HG03066 (cell line): ENCODE data around the gene NT5C1B.

Experiments used
- ATAC-seq: cut with Tn5 transposase; IDR thresholded peaks from one replicate; pipeline ENCODE4 v1.9.1; 2021; ENCODE audit warnings: low read depth; ENCODE audit not compliant: unreplicated experiment

Gene NT5C1B

GRCh38 chr2:18552351-18553077 is 36.9 kb downstream of the NT5C1B start:
- ATAC-seq = no peak

- ATAC-seq = no peak
Measured at GRCh38 chr2:18551623-18552022, 37.7 kb downstream of the NT5C1B start.

- ATAC-seq = no peak
Measured at GRCh38 chr2:18551169-18551568, 38.2 kb downstream of the NT5C1B start.

- no peak for ATAC-seq
Measured at GRCh38 chr2:18550433-18550832, 38.9 kb downstream of the NT5C1B start.

- no peak for ATAC-seq
Measured at GRCh38 chr2:18549083-18549482, 40.3 kb downstream of the NT5C1B start.

- ATAC-seq = no peak
Measured at GRCh38 chr2:18548621-18549020, 40.7 kb downstream of the NT5C1B start.

- no peak for ATAC-seq
Measured at GRCh38 chr2:18546567-18546966, 42.8 kb downstream of the NT5C1B start.

- ATAC-seq = no peak
Measured at GRCh38 chr2:18545384-18545783, 44.0 kb downstream of the NT5C1B start.

GRCh38 chr2:18544171-18544570 is 45.2 kb downstream of the NT5C1B start:
- ATAC-seq = no peak

GRCh38 chr2:18540872-18541271 is 48.5 kb downstream of the NT5C1B start:
- no peak for ATAC-seq

- ATAC-seq = no peak
Measured at GRCh38 chr2:18536697-18537096, 52.7 kb downstream of the NT5C1B start.

GRCh38 chr2:18536100-18536499 is 53.3 kb downstream of the NT5C1B start:
- ATAC-seq = no peak

- ATAC-seq = no peak
Measured at GRCh38 chr2:18531194-18531593, 58.2 kb downstream of the NT5C1B start.

- no peak for ATAC-seq
Measured at GRCh38 chr2:18527822-18528221, 61.5 kb downstream of the NT5C1B start.

GRCh38 chr2:18527326-18527725 is 62.0 kb downstream of the NT5C1B start:
- no peak for ATAC-seq

GRCh38 chr2:18526429-18526828 is 62.9 kb downstream of the NT5C1B start:
- no peak for ATAC-seq

- no peak for ATAC-seq
Measured at GRCh38 chr2:18525852-18526251, 63.5 kb downstream of the NT5C1B start.

- no peak for ATAC-seq
Measured at GRCh38 chr2:18525236-18525635, 64.1 kb downstream of the NT5C1B start.

- no peak for ATAC-seq
Measured at GRCh38 chr2:18522484-18523146, 66.8 kb downstream of the NT5C1B start.

- peak; percentile 82 for ATAC-seq
Measured at GRCh38 chr2:18520451-18521425, 68.6 kb downstream of the NT5C1B start.

GRCh38 chr2:18519914-18520450 is 69.4 kb downstream of the NT5C1B start:
- no peak for ATAC-seq
